HG02763 (cell line): Measurements from ENCODE around the gene EEF1AKMT4.

Source experiments
- ATAC-seq: cut with Tn5 transposase; IDR thresholded peaks from one replicate; pipeline ENCODE4 v1.9.1; 2021; ENCODE audit warnings: mild to moderate bottlenecking, moderate library complexity; ENCODE audit not compliant: unreplicated experiment

The EEF1AKMT4 gene

DNA sequence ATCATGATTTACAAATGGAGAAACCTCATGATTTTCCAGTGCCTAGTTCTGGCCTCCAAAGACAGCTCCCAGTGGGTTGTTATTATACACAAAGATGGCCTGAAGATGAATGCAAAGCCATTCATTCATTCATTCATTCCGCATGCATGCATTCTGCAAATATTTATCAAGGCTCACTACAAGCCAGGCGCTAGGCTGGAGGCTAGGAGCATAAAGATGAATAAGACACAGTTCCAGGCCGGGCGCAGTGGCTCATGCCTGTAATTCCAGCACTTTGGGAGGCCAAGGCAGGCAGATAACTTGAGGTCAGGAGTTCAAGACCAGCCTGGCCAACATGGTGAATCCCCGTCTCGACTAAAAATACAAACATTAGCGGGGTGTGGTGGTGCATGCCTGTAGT is 47.1 kb downstream of the EEF1AKMT4 start:
- no peak for ATAC-seq

DNA sequence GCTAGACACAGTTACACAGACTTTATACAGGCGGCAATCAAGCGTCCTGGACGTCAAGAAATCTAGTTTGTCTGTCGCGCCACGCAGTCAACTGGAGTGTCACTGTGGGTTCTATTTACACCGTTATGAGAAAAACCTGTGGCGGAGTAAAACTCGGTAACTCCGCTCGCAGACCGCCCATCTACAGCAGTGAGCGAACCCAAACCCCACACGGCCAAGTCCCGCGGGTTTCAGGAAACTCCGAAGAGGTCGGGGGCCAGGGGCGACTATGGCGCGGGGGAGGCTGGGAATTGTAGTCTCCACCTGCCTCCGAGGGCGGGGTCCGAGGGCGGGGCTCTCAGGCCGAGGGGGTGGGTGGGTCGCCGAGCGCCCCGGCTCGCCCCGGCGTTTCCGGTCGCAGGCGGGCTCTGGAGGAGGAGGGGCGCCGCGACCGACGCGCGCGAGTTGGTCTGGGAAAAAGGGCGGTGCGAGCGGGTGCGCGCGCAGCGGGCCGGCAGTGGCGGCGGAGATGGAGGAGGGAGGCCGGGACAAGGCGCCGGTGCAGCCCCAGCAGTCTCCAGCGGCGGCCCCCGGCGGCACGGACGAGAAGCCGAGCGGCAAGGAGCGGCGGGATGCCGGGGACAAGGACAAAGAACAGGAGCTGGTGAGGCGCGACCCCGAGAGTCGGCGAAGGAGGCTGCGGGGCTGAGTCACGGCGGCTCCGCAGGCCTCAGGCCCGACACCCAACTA is 49.5 kb downstream of the EEF1AKMT4 start, which contains the start of gene PSMD2:
PSMD2 (plus strand) TSS at position 483 of the 729 bp plus-strand sequence; CDS start at position 509, 26 bp downstream.
- ATAC-seq: peak; percentile 94

DNA sequence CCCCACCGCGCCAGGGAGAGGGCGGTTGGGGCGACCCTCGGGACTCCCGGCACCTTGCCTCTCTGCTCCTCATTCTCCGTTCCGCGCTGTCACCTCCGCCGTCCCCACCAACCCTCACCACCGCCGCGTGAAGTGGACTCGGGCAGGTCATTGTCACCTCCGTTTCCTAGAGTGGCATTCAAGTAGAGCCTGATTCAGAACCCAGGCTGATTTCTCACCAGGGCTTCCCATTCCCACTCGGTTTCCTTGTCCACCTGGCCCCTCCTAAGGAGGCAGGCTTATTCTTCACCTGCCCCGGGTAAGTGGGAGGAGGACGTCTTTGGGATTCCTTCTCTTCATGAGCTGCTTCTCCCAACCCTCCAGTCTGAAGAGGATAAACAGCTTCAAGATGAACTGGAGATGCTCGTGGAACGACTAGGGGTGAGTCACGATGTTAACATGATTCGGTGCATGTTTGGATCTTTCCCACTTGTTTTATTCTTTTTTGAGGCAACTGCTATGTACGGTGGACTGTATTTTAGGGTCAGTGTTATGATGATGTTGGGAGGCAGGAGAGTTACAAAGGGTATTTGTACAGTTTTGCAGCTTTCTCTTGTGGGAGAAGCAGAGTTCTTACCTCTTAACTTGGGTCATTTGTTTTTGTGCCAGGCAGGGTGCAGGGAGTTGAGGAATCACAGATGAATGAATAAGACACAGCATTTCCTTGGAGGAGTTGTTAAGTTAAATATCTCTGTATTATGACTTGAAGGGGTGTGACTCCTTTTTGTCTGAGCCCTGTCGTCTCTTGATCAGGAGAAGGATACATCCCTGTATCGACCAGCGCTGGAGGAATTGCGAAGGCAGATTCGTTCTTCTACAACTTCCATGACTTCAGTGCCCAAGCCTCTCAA is 50.3 kb downstream of the EEF1AKMT4 start:
- ATAC-seq: no peak

DNA sequence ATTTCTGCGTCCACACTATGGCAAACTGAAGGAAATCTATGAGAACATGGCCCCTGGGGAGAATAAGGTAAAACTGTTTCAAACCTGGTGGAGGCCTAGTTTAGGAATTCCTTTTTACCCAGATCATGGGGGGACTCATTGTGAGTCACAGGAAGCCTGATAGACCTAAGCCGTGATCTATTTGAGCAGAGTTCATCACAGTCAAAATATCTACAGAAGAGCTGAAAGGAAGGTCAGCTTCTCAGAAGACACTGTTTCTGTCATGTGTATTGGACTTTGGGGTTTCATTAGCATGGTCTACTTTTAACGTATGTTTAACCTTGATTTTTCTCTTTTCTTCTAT is 50.9 kb downstream of the EEF1AKMT4 start:
- ATAC-seq: no peak

DNA sequence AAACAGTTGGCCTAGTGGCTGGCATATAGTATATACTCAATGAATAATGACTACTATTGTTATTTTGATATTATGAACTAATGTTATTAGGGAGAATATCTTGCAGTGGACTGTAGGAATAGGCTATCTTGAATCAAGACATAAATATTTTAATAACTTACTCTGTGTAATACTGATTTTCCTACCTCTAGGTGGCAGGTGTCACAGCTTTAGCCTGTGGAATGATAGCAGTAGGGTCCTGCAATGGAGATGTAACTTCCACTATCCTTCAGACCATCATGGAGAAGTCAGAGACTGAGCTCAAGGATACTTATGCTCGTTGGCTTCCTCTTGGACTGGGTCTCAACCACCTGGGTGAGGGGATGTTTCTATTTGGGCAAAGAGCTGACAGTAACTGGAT is 56.1 kb downstream of the EEF1AKMT4 start:
- ATAC-seq: no peak

DNA sequence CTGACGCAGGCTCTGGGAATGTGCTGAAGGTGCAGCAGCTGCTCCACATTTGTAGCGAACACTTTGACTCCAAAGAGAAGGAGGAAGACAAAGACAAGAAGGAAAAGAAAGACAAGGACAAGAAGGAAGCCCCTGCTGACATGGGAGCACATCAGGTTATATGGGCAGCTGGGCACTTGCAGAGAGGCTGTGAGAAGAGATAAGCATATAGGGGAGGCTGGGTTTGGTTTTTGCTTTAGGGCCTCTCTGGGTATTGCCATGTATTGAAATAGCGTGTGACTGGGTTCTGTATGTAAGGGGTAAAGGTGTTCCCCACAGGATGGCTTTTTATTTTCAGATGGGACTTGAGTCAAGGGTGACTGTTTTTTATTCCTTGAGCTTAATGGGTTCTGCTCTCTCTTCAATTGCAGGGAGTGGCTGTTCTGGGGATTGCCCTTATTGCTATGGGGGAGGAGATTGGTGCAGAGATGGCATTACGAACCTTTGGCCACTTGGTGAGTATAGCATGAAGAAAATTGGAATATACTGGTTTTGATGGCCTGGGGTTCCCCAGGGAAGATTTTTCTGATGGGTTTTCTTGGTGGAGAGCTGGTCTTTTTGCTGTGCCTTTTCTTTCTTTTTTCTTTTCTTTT is 57.0 kb downstream of the EEF1AKMT4 start:
- ATAC-seq: no peak

DNA sequence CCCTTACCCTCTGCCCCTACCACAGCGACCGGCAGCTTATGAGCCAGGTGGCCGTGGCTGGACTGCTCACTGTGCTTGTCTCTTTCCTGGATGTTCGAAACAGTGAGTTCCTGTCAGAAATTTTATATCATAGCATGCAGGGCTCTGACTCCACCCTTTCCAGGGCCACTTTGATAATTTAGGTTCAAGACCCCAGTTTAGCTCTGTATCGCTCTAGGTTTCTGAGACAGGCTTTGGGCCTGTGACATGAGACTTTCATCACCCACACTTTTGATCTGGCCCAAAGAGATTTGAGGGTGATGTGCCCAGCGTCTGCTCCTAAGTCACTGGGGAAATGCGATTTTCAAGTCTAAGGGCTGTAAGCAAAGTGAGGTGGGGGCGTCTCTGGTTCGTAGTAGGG is 58.4 kb downstream of the EEF1AKMT4 start:
- ATAC-seq: no peak
